ENCODE data around the gene UBXN7.
A peak's percentile ranks its signal among the peaks of the same experiment; 100 is the strongest.
"Not testable (repeated sequence)": the region's sequence is repeated elsewhere in the genome, so short reads cannot be mapped to it uniquely, and the experiment has no call there.

UBXN7 gene

DNA sequence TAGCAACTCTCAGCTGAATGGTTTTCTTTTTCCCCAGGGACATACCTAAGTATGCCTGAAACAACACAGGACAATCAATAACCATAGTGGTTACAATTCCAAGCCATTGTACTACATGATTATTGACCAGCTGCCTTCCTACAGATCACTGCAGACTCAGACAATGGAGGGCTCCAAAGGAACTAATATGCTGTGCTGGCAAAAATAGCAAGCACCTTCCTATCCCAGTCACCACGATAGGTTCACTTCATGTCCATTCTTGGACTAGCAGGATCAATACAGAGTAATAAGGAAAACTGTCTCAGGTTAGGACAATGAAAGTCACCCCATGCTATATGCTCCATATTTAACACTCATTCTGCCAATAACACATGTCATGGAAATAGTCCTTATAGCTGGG is 76.6 kb downstream of the UBXN7 start:
- DNase-seq = no peak

- no peak for DNase-seq
These were observed 78.1 kb downstream of the UBXN7 start for GRCh38 chr3:196354132-196354531.

DNA sequence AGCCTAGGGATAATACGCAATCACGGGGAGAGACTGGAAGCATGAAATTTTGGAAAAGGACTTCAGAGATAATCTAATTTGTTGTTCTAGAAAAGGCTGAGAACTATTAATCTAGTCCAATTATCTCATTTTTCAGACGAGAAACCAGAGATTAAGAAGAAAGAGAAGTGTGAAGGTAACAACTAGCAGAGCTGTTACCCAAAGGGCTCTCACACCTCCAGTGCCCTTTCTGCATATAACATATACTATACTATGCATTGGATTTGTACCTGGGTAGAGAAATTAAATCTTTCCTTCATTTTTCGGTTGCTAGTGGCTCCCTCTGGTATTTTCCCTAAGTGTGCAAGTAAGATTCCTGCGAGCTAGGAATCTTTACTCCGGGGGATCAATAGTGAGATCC is 80.7 kb downstream of the UBXN7 start:
- DNase-seq = no peak

DNA sequence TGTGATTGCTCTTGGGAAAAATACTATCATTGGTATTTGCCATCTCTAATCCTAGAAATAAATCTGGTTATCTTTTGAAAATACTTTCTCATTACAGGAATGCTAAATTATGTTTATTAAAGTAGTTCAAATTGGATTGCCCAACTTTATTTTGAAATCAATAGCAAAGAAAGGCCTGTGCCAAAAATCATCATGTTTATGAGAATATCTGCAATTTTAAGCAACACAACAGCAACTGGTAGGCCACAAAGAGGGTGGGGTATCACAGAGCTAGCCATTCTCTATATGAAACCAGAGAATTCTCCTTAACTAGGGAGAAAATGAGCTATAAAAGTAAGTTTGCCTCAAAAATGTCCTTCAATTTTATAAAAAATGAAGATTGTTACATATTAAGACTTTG is 82.2 kb downstream of the UBXN7 start:
- DNase-seq = no peak

GRCh38 chr3:196348698-196349097 is 83.5 kb downstream of the UBXN7 start:
- no peak for DNase-seq

GRCh38 chr3:196344663-196345062 is 87.6 kb downstream of the UBXN7 start:
- peak; percentile 94 to 96 for DNase-seq

DNA sequence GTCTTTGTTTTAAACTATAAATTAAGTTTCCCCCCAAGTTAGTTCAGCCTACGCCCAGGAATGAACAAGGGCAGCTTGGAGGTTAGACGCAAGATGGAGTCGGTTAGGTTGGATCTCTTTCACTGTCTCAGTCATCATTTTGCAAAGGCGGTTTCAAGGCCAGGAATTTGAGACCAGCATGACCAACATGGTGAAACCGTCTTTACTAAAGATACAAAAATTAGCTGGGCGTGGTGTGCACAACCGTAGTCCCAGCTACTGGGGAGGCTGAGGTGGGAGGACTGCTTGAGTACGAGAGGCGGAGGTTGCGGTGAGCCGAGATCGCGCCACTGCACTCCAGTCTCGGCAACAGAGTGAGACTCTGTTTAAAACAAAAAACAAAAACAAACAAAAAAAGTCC is 88.3 kb downstream of the UBXN7 start:
- not testable (repeated sequence) for DNase-seq

DNA sequence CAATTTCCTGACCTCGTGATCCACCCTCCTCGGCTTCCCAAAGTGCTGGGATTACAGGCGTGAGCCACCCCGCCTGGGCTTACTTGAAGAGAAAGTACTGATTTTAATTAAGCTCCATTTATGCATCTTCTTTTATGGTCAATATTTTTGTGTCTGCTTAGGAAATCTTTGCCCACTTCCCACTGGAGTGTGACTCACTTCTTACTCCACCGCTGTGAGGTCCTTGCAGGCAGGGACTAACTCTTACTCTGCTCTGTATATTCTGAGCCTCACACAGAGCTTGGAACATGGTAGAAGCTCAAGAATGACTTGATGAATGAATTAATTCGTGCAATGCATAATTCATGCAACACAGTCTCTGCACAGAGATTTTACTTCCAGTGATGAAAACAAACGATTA is 91.1 kb downstream of the UBXN7 start:
- DNase-seq = peak; percentile 92 to 93

DNA sequence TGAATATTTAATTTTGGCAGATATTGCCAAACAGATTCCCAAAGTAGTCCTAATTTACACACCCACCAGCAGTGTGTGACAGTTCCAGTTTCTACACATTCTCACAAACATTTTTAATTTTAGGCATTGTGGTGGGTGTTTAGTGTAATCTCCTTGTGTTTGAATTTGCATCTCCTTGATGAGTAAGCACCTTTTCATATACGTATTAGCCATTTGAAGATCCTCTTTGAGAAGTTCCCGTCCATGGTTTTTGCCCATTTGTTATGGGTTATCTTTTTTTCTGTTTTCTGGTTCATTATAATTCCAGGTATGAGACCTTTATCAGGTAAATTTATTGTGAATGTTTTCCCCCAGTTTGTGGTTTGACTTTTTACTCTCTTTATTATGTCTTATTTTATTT is 91.8 kb downstream of the UBXN7 start:
- DNase-seq = peak; percentile 63 to 70

GRCh38 chr3:196339493-196340254 is 92.6 kb downstream of the UBXN7 start:
- peak; percentile 80 to 90 for DNase-seq

GRCh38 chr3:196339044-196339443 is 93.2 kb downstream of the UBXN7 start:
- no peak for DNase-seq

DNA sequence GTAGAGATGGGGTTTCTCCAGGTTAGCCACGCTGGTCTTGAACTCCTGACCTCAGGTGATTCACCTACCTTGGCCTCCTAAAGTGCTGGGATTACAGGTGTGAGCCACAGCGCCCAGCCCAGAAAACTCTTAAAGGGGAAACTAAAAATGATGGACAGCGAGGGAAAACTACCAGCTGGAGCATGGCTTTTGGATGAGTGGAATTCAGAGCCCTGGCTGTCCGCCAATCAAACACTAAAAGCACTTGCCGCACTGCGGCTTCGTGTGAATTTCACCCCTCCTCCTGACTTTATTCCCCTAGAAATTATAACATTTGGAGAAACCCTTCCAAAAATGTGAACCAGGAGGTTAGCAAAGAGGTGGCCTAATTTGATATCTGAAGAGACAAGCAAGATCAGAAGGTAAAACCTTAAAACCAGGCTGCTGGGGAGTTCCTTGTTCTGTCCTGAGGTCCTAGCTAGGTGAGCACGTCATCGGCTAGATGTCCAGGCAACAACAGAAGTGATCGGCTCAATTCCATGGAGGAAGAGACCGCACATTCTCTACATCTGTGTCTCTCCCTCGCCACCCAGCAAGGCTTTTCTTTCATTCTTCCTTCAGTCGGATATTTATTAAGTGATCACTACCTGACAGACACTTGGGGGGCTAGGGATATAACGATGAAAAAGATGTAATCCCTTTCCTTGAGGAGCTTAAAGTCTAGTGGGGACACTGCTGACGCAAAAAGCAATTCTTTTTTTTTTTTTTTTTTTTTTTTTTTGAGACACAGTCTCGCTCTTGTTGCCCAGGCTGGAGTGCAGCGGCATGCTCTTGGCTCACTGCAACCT is 95.7 kb downstream of the UBXN7 start:
- DNase-seq = no peak

DNA sequence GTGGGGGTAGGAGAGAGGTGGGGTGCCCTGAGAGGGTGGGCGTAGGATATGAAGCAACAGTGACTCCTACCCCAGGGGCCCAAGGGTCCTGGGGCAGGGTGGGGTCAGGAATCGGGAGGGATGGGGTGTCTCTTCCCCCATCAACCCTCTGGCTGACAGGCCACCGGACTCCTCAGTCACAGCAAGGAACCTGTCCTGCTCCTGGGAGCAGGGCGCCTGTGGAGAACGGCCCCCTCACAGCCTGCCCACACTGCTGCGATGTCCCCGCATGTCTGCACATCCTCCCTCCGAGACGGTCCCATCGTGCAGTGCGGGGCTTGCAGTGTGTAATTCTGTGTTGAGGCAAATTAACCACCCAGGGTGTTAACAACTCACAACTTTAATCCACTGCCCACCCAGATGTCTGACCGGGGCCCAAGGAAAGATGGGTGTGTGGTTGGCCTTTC is 96.7 kb downstream of the UBXN7 start:
- DNase-seq = peak; percentile 57 to 78

DNA sequence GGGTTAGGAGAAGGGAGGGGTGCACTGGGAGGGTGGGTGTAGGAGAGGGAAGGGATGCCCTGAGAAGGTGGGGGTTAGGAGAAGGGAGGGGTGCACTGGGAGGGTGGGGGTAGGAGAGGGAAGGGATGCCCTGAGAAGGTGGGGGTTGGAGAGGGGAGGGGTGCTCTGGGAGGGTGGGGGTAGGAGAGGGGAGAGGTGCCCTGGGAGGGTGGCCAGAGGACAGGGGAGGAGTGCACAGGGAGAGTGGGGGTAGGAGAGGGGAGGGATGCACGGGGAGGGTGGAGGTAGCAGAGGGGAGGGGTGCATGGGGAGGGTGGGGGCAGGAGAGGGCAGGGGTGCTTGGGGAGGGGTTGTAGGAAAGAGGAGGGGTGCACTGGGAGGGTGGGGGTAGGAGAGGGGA is 97.2 kb downstream of the UBXN7 start:
- DNase-seq = peak in 1 of 2 donors; percentile 52

DNA sequence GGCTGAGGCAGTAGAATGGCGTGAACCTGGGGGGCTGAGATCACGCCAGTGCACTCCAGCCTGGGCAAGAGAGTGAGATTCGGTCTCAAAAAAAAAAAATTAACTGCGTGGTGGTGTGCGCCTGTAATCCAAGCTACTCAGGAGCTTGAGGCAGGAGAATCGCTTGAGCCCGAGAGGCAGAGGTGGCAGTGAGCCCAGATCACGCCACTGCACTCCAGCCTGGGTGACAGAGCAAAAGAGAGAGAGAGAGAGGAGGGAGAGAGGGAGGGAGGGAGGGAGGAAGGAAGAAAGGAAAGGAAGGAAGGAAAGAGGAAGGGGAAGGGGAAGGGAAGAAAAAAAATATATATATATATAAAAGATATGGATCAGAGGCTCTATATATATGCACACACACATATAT is 100.1 kb downstream of the UBXN7 start:
- no peak for DNase-seq

DNA sequence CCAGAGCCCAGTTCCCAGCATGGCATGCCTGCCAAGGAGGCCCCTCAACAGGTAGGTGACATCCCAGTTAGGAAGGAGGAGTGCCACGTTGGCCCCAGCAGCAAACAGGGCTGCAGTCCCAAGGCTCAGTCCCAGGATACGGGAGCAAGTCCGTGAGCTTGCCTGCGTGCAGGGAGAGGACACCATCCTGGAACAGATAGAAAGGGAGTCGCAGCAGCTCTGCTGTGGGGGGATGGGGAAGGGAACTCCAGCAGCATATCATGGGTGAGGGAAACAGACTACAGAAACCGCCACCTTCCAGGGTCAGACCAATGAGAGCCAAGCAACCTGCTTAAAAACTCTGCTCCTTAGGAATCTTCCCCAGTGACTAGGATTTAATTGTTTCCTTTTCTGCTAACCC is 104.8 kb downstream of the UBXN7 start:
- peak in 1 of 2 donors; percentile 0 for DNase-seq

DNA sequence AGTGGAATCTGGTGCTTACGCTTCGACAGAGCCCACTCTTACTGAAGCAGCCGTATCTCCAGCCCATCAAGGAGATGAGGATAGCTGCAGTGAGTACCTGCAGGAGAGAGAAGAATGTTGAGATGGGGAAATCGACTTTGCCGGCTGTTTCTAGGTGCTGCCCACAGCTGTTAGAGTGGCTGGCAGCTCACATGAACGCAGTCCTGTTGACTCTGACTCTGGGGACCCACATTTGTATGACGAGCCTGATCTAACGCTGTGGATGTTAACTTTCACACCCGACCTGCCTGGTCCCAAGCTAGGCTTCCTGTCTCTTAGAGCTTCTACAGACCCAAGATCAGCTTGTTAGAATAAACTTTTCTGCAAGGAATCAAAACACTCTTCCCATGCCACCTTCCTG is 105.3 kb downstream of the UBXN7 start:
- DNase-seq = peak in 1 of 2 donors; percentile 1

- peak in 1 of 2 donors; percentile 59 for DNase-seq
These were observed 108.5 kb downstream of the UBXN7 start for GRCh38 chr3:196323691-196324090.

DNA sequence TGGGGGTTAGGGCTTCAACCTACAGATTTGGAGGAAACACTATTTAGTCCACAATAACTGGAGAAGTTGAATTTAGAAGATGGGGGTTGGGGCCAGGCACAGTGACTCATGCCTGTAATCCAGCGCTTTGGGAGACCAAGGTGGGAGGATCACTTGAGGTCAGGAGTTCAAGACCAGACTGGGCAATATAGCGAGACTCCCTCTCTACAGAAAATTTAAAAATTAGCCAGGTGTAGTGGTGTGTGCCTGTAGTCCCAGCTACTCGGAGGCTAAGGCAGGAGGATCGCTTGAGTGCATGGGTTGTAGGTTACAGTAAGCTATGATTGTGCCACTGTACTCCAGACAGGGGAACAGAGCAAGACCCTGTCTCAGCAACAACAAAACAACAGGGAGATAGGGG is 109.2 kb downstream of the UBXN7 start:
- DNase-seq = peak in 1 of 2 donors; percentile 59

DNA sequence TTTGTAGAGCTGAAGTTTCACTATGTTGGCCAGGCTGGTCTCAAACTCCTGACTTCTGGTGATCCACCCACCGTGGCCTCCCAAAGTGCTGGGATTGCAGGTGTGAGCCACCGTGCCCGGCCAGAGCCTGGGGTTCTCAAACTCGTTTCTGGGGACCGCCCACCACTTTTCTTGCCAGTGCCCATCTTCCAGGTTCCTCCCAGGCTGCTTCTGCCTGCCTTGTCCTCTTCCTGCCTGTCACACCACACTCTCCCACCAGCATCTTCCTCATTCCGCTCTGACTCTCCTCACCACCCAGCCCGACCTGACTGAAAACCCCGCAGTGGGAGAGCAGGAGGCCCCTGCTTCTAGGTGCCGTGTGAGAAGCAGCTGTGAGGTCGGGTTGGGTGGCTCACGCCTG is 111.1 kb downstream of the UBXN7 start:
- DNase-seq = peak; percentile 72

DNA sequence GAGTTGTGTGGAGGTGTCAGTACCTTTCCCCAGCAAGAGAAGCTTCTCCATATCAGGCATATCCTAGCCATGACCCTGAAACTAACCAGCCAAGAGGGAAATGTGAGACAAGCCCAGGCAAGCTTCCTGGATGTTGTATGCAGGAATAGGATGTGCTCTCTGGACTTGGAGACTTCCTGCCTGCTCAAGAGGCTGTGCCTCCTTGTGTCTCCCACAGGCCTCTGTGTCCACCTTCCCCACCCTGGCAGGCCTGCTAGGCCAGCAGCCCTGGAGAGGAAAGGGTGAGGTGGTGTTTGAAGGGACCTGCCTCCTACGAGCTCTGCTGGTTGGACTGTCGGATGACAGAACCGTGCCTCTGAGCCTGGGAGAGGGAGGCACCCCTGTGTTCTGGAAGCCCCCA is 112.1 kb downstream of the UBXN7 start:
- DNase-seq = peak in 1 of 2 donors; percentile 57

- peak; percentile 81 for DNase-seq
These were observed 114.3 kb downstream of the UBXN7 start, which contains the start of gene DYNLT2B for GRCh38 chr3:196317687-196318467. Gene DYNLT2B, minus strand, starts transcription at chr3:196318240. Its CDS starts 88 bp downstream, at chr3:196318152.

All from inflammatory macrophage (primary cell).